Right lobe of liver (tissue), 6 donors: ENCODE results near the gene FNDC3B. TPM values are rescaled to one million over a fixed set of nuclear protein-coding genes. Genes with fewer than 3 reads are reported as not detected.

Experiments
- ATAC-seq, 4 donors: fragments of 200-7000 bp; cut with Tn5 transposase; one replicate each; pipeline ENCODE4 v1.9.1; 2020; ENCODE audit warnings: mild to moderate bottlenecking in 4 of 4, moderate library complexity in 4 of 4
- DNase-seq, 3 donors: peaks; one replicate each; pipeline ENCODE4 v3.0.0-alpha.2; 2020
- H3K27ac ChIP-seq, 3 donors: fragments of 200-600 bp; one replicate each; pipeline ENCODE4 v1.8.0; 2022
- H3K27me3 ChIP-seq, 2 donors: fragments of 200-600 bp; one replicate each; pipeline ENCODE4 v1.8.0; 2022
- H3K36me3 ChIP-seq, 4 donors: fragments of 200-600 bp; sonication (generic) in 1 of 4; one replicate each; pipeline versions ENCODE4 v1.5.1 to v1.8.0; 2017 to 2022; ENCODE audit warnings: control low read depth in 1 of 4
- H3K4me1 ChIP-seq, 4 donors: fragments of 200-600 bp; sonication (generic) in 1 of 4; one replicate each; pipeline versions ENCODE4 v1.5.1 to v1.8.0; 2017 to 2022; ENCODE audit warnings: control low read depth in 1 of 4
- H3K4me3 ChIP-seq, 3 donors: fragments of 200-600 bp; one replicate each; pipeline ENCODE4 v1.8.0; 2022
- H3K9me3 ChIP-seq, 4 donors: fragments of 200-600 bp; sonication (generic) in 1 of 4; one replicate each; pipeline versions ENCODE4 v1.5.1 to v1.8.0; 2017 to 2022; ENCODE audit warnings: control low read depth in 1 of 4
- CTCF ChIP-seq, 4 donors: fragments of 200-600 bp in 3 of 4; fragments of 450-650 bp in 1 of 4; IDR thresholded peaks; one replicate each; pipeline versions ENCODE4 v1.5.1 to v1.8.0; 2016 to 2022; ENCODE audit warnings: antibody characterized with exemption in 4 of 4, mild to moderate bottlenecking in 2 of 4
- POLR2A ChIP-seq: fragments of 450-650 bp; IDR thresholded peaks from one replicate; pipeline ENCODE4 v1.6.1; 2017; ENCODE audit warnings: antibody characterized with exemption, mild to moderate bottlenecking
- WGBS: methylation state at CpG from one replicate; pipeline ENCODE4 v1.1.6; 2018; ENCODE audit warnings: low coverage, low lambda C conversion rate; ENCODE audit not compliant: insufficient coverage; ENCODE audit errors: missing lambda C conversion rate; 5-methylcytosine and 5-hydroxymethylcytosine counted together
- intact Hi-C, 2 donors: fragments of 100-400 bp; cut with DNase I; formaldehyde crosslinking; loops; one replicate each; pipeline versions ENCODE4 v1.11.2 to v1.14.1; 2022
- total RNA-seq, 6 experiments: library from RNA; depleted of rRNA in 2 of 6; stranded (reverse); fragments of >200 nt in 2 of 6; fragmentation: NEBNext Ultra II Directional in 3 of 6; extraction: Animal tissue kit (Norgen Biotek cat#: 25700) in 3 of 6; gene quantifications; one replicate each; pipeline versions ENCODE4 v1.1.0 to v1.2.4, GENCODE V29; 2016 to 2023
- donor health status: DM: no; HTN: yes; CAD: no.
- donor health status: DM: no; HTN: no; CAD: no.
- donor health status: DM: no; HTN: no; CAD: no.
- donor health status: DM: no; HTN: yes; CAD: no.
- donor health status: DM: no; HTN: yes; CAD: no.

The FNDC3B gene
- total RNA-seq, 6 experiments from 2014 or later = 40.2 to 184 (median 63.5) TPM

DNA sequence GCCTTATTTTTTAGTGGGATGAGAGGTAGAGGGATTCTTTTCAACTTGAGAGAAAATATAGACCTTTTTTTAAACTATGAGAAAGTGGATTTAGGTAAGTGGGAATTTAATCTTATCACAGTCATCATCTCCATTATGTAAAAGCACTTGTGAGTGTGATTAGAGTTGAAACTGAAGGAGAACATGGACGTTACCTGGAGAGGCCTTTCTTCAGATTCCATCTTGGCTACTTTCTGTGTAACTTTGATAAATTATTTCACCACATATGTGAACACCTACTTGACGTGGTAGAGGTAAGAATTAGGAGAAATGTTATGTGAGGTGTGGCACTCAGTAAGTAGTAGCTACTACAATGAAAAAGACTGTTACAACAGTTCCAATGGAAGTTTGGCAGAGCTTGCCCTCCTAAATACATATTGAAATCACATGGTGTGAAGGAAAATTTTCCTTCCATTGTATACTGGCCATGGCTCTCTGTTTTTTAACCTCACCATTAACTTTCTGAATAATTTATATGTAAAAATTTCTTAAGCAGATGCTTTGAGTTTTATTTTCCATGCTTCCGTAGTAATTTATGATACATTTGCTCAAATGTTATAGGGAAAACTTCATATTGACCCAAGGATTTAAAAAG, 193.3 kb downstream of the FNDC3B start:
- no peaks in the 10 kb centered on the region for H3K9me3 ChIP-seq
- no peak overlapping the region for H3K27ac ChIP-seq
- H3K27me3 ChIP-seq = no peaks in the 10 kb centered on the region
- no peak for TF ChIP-seq CTCF (IDR thresholded peaks at IDR 0.05)
- TF ChIP-seq POLR2A = no peak
- H3K4me1 ChIP-seq = peaks cover 0 to 27% (median 3%) of the 10 kb centered on the region in 4 donors
- no peak for DNase-seq
- intact Hi-C loops = no loop called here
- H3K36me3 ChIP-seq = peaks cover 0 to 9% (median 0%) of the 10 kb centered on the region in 4 donors
- 62% methylated on average over 3 of the region's 3 CpGs for WGBS
- no peak overlapping the region for H3K4me3 ChIP-seq
- peak in 1 of 4 donors; percentile 24 for ATAC-seq

DNA sequence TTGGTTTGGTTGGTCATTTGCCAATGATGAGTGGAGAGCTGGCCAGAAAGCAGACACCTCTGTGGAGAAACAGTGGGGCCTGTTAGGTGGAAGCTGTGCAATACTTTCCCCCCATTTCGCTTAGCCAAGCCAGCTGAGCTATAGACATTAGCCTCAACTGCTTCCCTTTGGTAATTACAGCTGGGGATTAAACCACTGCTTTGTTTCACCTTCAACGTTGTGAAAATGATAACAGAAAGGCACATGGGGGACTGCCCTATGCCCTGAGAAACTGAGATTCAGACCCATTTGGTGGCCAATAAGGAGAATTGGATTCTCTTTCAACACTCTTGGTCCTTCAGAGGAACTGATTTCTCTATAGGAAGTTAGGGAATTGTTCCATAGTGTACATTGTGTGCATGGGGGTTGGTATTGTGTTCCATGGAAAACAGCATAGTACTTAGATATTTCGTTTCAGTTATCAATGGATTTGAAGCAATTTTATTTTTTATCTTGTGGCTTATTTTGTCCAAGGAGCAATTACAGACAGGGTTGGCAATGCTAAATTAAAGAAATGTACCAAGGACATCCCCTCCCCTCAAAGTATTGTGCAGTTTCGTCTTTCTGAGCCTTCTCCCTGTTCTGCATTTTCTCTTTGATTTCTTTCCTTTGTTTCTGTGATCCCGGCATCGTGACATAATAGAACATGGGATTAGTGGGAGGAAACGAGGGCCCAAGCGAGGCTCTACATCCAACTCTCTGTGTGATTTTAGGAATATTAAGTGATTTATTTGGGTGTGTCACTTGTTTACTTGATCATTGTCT, 194.3 kb downstream of the FNDC3B start:
- H3K27me3 ChIP-seq = no peaks in the 10 kb centered on the region
- no peak for DNase-seq
- TF ChIP-seq POLR2A (no peak), CTCF (IDR thresholded peaks at IDR 0.05) (no peak)
- no peak for ATAC-seq
- H3K9me3 ChIP-seq = no peaks in the 10 kb centered on the region
- peaks cover 0 to 28% (median 3%) of the 10 kb centered on the region in 4 donors for H3K4me1 ChIP-seq
- peaks cover 0 to under 1% (median 0%) of the 10 kb centered on the region in 4 donors for H3K36me3 ChIP-seq
- intact Hi-C loops = no loop called here
- H3K27ac ChIP-seq = no peak overlapping the region
- 96% methylated on average over 6 of the region's 8 CpGs for WGBS
- H3K4me3 ChIP-seq = no peak overlapping the region

- intact Hi-C loops = no loop called here
- Histone ChIP-seq H3K36me3 (peaks cover 0 to 2% (median 0%) of the 10 kb centered on the region in 4 donors), H3K27me3 (no peaks in the 10 kb centered on the region), H3K27ac (no peak overlapping the region), H3K4me3 (no peak overlapping the region), H3K9me3 (no peaks in the 10 kb centered on the region), H3K4me1 (peaks cover 0 to 28% (median 3%) of the 10 kb centered on the region in 4 donors)
- TF ChIP-seq POLR2A = no peak
- no peak for TF ChIP-seq CTCF (IDR thresholded peaks at IDR 0.05)
- no peak for DNase-seq
- no peak for ATAC-seq
Observed at GRCh38 chr3:172235698-172236097, 196.3 kb downstream of the FNDC3B start.

- no peaks in the 10 kb centered on the region for H3K27me3 ChIP-seq
- no peak overlapping the region for H3K4me3 ChIP-seq
- H3K9me3 ChIP-seq = no peaks in the 10 kb centered on the region
- ATAC-seq (peak; percentile 49 to 87 (median 80)), DNase-seq (no peak)
- 84% methylated on average over 3 of the region's 5 CpGs for WGBS
- peak overlapping the region in 1 of 3 donors; percentile 41 for H3K27ac ChIP-seq
- peaks cover 0 to 28% (median 3%) of the 10 kb centered on the region in 4 donors for H3K4me1 ChIP-seq
- peaks cover 0 to 2% (median 0%) of the 10 kb centered on the region in 4 donors for H3K36me3 ChIP-seq
- intact Hi-C loops = no loop called here
- TF ChIP-seq CTCF (IDR thresholded peaks at IDR 0.05) (no peak), POLR2A (no peak)
Observed at GRCh38 chr3:172236771-172237742, 197.7 kb downstream of the FNDC3B start.
